Activated T-cell treated with anti-CD3 and anti-CD28 coated beads for 1 hour (primary cell): ENCODE results near the gene C7orf33.
"Not testable (repeated sequence)": the region's sequence is repeated elsewhere in the genome, so short reads cannot be mapped to it uniquely, and the experiment has no call there.

Experiments used
- DNase-seq: peaks from one replicate; pipeline ENCODE4 v3.0.0-alpha.2; 2020; ENCODE audit warnings: low read depth

Gene C7orf33, protein sequence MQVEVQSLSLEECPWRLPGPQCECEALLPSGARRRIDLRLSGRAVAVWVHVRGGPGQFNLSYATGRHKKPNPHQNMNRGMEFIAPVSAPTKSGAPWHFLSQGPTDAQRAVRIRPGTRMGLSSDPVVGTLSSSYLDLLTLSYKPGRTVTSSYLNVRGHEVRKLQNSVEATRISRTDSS

GRCh38 chr7:148590471-148590870 is at the start of gene C7orf33:
C7orf33 (plus strand) TSS chr7:148590766; CDS start chr7:148590926, 160 bp downstream.
- DNase-seq: no peak

GRCh38 chr7:148541891-148542504 is 48.6 kb upstream of the C7orf33 start:
- no peak for DNase-seq

DNA sequence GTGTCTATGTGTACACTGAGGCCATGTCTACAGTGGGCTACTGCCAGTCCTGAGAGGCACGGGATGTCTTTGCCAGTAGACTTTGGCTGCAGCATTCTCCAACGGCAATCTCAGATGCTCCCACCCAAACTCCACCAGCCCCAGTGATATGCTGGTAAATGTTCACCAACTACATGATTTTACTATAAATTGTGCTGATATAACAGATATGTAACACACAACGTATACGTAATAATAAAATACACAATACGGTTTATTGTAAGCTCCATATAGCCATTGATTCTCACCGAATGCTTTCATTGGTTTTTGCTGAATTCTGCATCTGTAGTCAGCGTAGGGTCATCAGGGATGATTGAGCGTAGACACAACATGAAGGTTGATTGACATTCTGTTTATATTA is 47.3 kb upstream of the C7orf33 start:
- no peak for DNase-seq

DNA sequence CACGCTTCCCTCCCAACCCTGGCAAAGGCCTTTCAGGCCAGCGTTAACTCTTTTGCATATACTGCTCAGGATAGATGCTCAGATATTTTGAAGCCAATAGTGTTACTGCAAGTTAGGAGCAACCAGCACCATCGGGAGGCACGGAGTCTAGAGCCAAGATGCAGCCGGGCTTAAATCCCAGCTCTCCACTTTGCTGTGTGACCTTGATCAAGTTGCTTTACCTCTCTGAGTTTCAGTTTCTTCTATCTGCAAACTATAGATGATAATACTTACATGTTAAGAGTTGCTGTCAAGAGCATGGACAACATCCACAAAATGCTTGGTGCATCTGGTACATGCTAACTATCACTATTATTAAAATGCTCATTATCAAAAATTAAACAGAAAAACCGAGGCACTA is 45.4 kb upstream of the C7orf33 start:
- DNase-seq: no peak

DNA sequence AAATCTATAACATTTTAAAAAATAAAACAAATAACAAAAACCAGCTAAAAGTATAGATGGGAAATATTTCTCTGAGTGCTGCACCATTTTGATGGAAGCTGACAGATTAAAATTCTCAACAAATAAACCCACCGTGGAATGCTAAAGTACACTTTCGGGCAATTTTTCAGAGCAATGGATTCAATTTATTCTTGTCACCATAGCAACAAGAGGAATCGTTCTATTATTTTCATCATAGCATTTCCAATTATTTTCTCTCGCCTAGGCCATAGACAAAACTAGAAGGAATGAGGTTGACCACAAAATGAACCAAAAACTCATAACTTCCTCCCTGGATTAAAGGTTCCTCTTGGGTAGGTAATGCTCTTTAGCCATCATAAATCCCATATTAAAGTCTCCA is 44.6 kb upstream of the C7orf33 start:
- no peak for DNase-seq

GRCh38 chr7:148546857-148547256 is 43.7 kb upstream of the C7orf33 start:
- no peak for DNase-seq

GRCh38 chr7:148547951-148548350 is 42.6 kb upstream of the C7orf33 start:
- DNase-seq: no peak

DNA sequence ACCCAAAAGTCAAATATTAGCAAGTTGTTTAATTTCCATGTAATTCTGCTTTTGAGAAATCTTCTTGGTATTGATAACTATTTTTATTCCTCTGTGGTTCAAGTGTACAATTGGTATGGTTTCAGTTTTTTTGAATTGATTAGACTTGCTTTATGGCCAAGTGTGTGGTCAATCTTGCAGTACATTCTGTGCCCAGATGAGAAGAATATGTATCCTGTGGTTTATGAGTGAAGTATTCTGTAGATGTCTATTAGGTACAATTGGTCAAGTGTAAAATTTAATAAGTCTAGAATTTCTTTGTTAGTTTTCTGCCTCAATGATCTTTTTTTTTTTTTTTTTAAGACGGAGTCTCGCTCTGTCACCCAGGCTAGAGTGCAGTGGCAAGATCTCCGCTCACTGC is 36.6 kb upstream of the C7orf33 start:
- no peak for DNase-seq

DNA sequence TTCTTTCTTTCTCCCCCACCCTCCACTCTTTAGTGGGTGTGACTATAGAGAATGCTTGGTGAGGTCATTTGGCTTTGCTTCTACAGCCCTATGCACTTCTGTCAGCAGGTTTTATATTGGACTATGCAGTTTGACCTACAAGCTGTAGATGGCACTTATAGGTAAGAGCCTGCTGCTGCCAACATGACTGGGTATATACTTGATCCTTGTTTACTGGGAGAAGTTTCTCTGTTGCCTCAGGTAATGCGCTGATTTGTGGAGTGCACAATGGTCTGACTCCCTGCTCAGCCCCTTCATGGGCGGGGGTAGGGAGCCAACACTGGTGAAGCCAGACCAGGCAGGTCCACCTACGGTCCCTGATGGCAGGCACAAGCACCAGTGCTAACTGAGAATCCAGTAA is 33.7 kb upstream of the C7orf33 start:
- no peak for DNase-seq

DNA sequence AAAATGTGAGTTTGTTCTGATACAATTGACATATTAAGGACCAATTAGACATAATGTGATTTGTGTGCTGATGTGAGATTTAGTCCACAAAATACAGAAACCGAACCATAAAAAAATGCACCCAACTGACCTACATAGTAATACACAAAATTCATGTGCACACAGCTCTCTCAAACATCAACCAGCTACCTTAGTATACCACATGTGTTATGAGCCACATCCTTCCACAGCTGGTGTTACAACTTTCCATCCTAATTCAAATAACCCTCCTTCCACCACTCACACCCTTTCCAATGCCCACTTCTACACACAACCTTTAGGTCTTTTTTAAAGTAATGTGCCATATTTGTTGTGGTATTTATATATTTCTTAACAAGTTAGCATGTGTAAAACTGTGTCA is 31.7 kb upstream of the C7orf33 start:
- DNase-seq: no peak

GRCh38 chr7:148561099-148561498 is 29.5 kb upstream of the C7orf33 start:
- no peak for DNase-seq

DNA sequence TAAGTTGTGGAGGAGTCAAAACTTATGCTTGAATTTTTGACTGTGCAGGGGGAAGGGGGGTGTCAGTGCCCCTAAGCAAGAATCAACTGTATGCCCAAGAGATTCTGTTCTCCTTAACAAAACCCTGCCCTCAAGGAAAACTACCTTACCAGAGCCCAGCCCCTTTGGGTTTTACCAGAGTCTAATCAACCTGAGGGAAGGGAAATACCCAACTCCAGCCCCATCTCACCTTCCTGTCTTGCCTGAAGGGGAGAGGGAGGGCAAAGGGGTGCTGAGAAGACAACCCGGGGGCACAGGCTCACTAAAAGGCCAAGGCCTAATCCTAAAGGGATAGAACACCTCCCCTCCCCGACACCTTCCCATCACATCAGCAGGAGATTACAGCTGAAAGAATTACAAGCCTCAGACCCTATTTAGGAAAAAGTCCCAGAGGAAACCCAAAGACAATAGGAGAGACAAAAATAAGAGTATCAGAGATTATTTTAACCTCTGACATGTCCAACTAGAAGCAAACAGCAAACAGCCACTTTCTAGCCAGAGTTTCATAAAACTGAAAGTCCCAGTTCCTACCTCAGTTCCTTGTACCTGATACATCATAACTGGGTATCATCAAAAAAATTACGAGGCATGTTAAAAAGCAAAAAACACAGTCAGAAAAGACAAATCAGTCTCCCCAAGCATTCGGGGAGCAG is 26.8 kb upstream of the C7orf33 start:
- no peak for DNase-seq

- not testable (repeated sequence) for DNase-seq
These were observed 26.2 kb upstream of the C7orf33 start for GRCh38 chr7:148564275-148564951.

DNA sequence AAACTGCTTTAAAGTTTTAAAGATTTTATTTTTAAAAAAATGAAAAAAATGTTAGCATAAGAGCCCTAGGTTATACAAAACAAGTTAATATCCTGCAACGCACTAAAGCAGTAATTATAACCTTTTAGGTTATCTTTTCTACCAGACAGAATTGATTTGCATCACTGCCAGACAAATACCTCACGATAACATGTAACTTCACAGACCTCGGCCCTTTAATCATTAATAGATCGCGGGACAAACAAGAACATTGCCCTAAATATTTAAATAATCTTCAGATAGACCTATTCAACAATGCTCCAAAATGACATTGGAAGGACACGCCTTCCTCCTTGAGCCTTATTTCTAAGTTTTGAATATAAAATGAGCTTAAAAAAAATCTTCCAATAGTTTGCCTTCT is 23.8 kb upstream of the C7orf33 start:
- DNase-seq: no peak

DNA sequence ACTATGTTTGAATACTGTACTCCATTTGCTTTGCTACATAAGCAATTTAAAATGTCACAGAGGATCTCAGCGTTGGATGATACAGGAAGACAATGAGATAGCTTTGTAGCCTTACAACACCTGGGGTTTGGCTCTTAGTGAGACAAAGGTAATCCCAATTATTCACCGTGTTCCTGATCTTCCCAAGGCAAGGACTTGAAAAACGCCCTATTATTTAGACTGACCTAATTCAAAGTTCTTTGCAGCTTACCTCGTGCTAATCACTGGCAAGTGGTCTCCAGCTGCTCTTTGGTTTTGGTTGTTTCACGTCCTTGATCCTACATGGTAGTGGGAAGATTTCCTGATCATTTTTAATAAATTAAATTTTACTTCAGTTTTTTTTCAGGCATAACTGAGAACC is 23.0 kb upstream of the C7orf33 start:
- DNase-seq: no peak

- no peak for DNase-seq
These were observed 20.1 kb upstream of the C7orf33 start for GRCh38 chr7:148570510-148570909.

DNA sequence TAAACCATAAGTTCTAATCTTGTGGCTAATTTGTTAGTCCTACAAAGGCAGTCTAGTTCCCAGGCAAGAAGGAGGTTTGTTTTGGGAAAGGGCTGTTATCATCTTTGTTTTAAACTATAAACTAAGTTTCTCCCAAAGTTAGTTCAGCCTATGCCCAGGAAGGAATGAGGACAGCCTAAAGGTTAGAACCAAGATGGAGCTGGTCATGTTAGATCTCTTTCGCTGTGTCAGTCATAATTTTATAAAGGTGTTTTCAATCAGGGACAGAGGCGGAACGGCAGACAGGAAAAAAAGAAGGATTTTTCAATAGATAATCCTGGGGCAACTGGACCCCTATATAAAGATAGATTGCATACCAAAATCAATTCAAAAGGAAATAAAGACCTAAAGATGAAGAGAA is 19.6 kb upstream of the C7orf33 start:
- DNase-seq: not testable (repeated sequence)

DNA sequence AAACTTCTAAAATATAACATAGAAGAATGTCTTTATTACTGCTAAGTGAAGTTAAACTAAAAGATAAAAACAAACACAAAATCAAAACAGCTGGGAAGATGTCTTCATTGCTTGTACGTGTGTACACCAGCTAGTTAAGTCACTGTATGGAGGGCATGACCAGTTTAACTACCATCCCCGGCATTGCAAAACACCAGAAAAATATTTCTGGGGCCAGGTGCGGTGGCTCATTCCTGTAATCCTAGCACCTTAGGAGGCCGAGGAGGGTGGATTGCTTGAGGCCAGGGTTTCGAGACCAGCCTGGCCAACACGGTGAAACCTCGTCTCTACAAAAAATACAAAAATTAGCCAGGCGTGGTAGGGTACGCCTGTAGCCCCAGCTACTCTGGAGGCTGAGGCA is 19.2 kb upstream of the C7orf33 start:
- DNase-seq: no peak

DNA sequence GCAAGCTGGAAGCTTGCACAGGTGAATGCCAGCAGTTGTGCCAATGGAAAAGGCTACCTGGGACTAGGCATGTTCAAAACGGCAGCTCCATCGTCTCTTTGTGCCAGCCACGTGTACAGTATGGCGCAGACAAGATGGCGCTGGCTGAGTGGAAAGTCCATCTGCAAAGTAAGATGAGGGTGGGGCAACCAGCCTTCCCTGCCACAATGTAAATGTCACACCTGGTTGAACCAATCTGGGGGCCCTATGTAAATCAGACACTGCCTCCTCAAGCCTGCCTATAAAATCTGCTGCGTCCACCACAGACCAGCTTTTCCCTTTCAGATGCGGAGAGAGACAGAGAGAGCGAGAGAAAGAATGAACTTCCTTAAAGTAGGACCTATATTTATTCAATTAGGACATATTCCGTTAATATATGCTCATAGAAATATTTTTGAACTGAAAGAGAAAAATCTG is 18.5 kb upstream of the C7orf33 start:
- DNase-seq: no peak

DNA sequence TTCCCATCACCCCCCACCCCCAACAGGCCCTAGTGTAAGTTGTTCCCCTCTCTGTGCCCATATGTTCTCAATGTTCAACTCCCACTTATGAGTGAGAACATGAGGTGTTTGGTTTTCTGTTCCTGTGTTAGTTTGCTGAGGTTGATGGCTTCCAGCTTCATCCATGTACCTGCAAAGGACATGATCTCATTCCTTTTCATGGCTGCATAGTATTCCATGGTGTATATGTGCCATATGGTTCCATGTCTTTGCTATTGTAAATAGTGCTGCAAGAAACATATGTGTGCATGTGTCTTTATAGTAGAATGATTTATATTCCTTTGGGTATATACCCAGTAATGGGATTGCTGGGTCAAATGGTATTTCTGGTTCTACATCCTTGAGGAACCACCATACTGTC is 17.0 kb upstream of the C7orf33 start:
- DNase-seq: not testable (repeated sequence)

DNA sequence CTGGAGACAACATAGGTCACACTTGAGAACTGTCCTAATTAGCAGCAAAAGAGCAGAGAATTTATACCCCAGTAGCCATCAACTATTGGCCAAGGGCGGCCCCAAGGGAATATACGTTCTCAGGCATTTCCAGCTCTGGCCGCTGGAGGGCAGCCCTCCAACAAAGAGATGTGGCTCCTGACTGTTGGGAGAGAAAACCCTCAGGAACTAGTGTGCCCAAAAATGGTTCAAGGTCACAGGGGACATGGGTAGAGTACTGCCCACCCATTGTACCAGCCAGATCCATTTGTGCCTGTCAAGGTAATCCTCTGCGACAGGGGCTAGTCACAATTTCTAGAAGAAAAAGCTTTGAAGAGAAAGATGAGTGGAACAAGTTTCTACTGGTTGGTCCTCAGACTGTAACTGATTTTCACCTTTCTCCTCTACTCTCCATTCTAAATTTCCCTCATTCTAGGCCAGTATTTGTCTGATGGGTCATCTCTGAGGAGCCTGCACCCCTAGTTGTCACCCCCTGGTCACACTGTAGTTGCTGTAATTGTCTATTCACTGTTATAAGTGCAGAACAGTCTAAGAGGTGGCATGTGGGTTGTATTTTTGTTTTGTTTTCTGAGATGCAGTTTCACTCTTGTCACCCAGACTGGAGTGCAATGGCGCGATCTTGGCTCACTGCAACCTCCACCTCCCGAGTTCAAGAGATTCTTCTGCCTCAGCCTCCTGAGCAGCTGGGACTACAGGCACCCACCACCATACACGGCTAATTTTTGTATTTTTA is 14.7 kb upstream of the C7orf33 start:
- DNase-seq: peak; percentile 66

DNA sequence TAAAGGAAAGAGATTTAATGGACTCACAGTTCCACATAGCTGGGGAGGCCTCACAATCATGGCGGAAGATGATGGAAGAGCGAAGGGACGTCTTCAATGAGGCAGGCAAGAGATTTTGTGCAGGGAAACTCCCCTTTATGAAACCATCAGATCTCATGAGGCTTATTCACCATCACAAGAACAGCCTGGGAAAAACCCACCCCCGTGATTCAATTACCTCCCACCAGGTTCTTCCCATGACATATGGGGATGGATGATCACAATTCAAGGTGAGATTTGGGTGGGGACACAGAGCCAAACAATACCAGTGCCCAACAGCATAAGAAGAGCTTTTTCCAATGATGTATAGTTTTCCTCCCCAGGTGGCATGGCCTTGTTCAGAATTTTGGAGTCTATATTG is 11.2 kb upstream of the C7orf33 start:
- DNase-seq: no peak
